Activated CD8-positive, alpha-beta memory T cell treated with anti-CD3 and anti-CD28 coated beads, Interleukin-2, amount 50 U/mL, for 24 hours (primary cell): ENCODE data around the gene OR6N1.

Source experiments
- DNase-seq: peaks from one replicate; pipeline ENCODE4 v3.0.0-alpha.2; 2020; ENCODE audit errors: extremely low read depth

Gene OR6N1, protein sequence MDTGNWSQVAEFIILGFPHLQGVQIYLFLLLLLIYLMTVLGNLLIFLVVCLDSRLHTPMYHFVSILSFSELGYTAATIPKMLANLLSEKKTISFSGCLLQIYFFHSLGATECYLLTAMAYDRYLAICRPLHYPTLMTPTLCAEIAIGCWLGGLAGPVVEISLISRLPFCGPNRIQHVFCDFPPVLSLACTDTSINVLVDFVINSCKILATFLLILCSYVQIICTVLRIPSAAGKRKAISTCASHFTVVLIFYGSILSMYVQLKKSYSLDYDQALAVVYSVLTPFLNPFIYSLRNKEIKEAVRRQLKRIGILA

DNA sequence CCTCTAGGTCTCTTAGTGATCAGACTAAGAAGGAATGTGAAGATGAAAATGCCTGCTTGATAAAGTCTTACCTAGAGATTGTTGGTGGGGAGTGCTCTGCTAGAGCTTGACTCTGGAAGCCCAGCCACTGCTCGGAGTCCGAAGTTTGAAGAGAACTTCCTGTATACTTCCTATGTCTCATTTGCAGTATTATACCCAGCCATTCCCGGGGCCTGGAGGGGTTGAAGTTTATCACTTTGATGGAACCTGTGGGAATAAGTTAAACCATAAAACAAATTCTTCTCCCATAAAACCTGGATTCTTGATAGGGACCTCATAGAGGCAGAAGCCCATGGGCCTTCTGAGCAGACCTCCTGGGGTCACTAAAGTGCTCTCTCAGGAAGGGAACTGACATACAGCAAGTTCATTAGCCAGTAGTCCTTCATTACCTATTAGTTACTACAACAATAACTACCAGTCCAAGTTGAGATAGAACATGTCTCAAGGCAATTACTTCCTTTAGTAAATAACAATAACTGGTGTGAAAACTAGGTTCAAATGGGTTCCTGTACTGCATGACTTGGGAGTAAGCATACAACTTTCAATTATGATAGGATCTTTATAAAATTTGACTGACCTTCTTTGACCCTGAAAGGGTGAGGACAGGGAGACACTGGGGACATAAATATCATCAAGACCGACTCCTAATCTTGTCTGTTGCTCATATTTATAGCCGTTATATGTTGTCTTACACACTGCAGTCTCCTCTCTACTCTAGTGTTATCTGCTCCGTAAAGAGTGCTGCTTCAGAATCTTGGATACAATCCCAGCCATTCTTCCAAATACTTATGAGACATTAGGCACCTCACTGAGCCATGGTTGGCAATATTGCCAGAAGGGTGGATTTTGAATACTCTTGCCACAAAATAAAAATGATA lies at the start of gene OR6N1:
Gene OR6N1 (minus strand): TSS at position 246 of the 917 bp plus-strand sequence. CDS start 5,513 bp downstream, outside the sequence.
- DNase-seq, result no peak

DNA sequence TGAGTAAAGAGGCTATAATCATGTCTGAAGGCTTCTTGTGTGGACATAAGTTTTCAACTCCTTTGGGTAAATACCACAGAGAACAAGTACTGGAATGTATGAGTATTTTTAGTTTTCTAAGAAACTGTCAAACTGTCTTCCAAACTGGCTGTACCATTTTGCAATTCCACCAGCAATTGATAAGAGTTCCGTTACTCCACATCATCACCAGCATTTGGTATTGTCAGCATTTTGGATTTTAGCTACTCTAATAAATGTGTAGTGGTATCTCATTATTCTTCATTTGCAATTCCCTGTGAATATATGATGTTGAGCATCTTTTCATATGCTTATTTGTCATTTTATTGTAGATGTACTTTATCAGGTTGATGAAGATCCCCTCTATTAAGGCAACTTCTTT lies 49.7 kb upstream of the OR6N1 start:
- DNase-seq, result no peak

DNA sequence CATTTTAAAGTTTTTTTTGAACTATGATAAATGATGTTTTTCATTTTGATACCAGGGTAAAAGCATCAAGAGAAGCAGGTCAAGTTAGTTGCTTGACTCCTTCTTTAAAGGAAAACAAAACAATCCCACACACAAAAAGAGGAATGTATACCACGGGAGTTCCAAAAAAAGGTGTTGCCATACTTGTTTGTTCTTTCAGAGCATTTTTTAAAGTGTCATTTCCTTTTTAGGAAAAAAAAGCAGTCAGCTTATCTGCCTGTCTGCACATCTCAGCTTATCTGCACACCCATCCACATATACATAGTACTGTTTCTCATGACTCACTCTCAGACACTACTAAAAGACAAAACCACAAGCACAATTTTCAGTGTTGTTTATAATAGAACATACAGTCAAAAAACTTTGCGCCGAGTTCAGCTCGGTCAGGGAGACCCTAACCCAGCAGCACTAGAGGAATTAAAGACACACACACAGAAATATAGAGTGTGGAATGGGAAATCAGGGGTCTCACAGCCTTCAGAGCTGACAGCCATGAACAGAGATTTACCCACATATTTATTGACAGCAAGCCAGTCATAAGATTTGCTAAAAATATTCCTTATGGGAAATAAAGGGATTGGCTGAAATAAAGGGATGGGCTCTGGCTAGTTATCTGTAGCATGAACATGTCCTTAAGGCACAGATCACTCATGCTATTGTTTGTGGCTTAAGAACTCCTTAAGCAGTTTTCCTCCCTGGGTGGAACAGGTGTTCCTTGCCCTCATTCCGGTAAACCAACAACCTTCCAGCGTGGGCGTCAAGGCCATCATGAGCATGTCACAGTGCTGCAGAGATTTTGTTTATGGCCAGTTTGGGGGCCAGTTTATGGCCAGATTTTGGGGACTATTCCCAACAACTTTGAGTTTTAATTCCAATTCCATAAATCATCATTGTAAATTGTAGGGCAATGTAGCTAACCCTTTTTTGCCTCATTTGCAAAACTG lies 47.8 kb upstream of the OR6N1 start:
- DNase-seq, result no peak

DNA sequence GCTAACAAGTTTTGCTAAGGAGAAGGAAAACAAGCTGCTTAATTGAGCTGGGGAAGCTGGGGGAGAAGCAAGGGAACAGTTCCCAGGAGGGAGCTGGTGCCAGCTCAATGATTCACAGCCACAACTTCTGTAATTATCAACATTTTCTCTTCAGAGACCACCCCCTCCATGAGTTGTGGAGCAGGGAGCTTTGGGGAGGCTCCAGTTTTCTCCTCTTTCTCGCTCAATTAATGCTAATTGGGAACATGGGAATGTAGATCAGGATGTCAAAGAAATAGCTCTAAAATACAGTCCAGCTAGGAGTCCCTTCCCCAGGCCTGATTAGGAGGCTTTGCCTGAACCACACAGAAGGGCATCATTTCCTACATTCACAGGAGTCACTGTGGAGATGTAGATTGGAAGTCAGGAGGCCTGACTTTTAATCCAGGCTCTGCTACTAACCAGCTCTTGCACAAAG lies 47.0 kb upstream of the OR6N1 start:
- no peak for DNase-seq

DNA sequence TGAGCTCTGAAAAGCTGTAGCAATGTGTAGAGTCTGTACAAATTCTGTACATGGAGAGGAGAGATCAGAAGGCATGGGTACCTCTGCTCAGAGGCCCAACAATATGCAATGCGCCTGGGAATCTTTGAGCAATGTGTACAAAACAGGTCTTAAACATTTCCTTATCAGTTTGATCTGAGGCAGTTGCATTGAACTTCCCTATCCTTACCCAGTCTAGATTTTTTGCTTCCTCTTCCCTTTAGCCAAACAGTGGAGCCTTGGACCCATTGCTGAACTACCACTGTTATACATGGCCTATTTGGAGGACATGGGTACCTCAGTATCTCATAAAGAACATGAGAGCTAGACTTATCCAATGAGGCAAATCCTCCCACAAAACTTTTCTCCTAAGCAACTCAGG lies 46.6 kb upstream of the OR6N1 start:
- DNase-seq, result no peak

DNA sequence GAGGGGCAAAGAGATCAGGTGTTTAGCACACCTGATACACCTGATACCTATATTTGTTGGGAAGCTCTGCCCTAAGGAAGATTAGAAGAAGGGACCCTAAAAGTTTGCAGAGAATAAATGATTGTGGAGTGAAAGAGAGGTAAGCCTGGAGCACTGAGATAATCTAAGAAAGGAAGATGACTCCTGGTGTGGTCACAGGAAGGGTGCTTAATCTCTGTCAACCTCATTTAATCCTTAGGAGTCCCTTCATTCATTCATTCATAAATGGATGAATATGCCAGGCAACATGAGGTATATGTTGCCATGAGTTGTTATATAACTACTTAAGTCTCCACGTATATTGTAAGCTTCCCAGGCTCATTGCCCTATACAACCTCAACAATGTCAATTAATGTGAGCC lies 43.0 kb upstream of the OR6N1 start:
- DNase-seq, result no peak

DNA sequence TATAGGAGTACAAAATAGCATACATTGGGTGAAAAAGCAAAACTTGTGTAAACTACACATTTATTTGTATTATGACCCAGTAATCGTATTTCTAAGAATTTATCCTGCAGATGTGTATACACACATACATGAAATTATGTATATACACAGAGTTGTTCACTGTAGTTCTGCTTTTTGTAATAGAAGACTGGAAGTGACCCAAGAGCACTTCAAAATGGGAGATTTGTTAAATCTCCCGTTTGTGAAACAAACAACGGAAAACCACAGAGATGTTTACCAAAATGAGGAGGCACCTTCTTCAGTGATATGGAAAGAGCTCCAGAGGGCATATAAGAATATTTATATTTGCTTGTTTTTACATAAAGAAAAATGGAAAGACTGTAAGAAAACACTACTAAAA lies 41.2 kb upstream of the OR6N1 start:
- DNase-seq, result no peak

DNA sequence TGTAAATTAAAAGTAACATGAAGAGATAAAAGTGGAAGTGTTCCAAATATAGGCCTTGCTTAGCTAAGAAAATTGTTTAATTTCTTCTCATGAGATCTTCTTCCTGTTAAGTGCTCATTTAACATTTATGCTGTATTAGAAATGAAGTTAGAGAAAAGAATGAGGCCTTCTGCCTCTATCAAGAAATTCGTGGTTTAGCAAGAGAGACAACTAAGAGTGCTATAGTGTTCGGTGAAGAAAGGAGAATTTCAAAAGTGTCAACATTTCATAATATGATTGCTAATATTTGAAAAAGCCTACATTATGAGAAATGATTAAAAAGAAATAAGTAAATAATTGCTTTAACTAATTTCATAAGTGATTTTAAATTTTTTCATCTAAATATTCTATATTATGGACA lies 40.3 kb upstream of the OR6N1 start:
- no peak for DNase-seq

DNA sequence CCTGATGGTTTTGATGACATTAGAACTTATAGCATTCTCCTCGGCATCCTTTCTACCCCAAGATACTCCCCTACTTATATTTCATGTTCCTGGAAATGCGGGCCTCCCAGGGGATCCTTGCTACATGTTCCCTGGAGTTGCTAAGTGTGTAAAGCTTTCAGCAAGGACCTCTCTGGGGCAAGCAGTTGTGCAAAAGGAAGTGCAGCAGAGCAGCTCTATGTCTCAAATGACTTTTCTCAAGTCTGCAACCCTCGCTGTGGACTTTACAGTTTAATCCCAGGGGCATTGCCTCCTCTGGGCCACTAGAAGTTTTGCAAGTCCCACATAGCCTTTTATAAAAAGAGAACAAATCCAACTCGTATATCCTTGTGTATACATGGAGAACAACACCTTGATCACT lies 38.3 kb upstream of the OR6N1 start:
- DNase-seq, result no peak

DNA sequence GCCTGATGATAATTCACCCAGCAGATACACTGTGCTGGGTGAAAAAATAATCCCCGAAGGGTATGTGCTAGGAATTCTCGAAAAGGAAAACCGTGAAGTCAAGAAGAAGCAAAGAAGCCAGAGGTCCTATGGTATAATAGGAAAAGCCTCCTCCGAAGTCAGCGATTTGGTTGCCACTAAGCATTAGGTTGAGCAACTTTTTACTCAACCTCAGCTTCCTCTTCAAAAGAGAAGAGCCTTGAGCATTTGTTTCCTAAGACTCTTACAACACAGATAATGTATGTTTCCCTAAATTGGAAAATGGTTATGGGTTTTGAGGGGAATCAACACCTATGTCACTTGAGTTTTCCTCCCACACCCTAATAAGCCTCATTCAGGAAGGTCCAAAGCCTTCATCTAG lies 37.9 kb upstream of the OR6N1 start:
- DNase-seq, result no peak

DNA sequence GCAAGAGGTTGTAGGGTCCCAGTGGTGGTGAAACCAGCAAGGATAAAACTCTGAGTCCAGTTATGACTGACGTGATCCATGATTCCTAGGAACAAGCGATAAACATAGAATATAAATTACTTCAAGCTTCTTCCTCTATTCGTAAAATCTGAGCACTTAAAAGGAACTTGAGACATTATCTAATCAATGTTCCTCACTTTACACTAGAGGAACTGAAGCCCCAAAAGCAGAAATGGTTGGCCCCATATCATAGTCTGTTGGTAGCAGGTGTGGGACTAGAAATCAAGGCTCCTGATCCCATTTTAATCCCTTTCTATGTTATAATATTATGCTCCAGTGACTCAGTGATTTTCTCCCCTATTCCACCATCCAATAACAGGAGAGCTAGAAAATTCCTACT lies 37.3 kb upstream of the OR6N1 start:
- no peak for DNase-seq

DNA sequence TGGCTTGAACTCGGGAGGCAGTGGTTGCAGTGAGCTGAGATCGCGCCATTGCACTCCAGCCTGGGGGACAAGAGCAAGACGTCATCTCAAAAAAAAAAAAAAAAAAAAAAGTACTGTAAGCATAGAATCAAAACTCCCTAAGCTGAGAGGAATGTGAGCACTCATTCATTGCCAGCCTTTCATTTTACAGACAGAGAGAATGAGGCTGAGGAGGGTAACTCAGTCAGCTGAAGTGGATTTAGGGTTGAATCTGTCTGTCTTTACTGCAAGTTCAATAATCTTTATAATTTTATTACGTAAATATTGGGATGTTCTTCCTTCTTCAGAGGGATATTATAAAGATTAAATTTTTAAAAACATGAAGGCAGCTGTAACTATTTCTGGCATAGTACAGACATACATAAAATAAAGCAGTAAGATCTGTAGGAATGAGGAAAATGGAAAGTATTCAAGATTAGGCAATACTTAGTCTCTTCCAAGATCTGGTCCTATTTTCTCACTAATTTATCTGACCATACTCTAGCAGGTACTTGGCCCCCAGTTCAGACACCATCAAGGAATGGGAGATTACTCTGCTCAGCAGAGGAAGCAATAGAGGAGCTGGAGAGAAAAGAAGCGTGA lies 35.0 kb upstream of the OR6N1 start:
- no peak for DNase-seq

DNA sequence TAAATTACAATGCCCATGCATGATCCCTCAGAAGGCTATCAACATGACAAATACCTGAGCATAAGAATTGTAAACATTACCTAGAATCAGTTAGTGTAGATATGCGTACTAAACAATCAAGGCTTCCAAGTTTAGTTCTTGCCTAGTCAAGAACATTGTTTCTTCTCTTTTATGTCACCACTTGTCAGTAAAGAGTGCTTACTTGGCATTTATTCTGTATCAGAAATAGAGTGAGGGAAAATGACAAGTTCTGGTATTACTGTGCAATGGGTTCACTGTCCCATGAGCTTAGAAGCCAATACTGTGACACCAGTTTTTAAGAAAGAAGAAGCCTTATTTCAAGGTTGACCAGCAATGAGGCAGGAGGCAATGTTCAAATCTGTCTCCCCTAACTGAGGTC lies 31.7 kb upstream of the OR6N1 start:
- no peak for DNase-seq

DNA sequence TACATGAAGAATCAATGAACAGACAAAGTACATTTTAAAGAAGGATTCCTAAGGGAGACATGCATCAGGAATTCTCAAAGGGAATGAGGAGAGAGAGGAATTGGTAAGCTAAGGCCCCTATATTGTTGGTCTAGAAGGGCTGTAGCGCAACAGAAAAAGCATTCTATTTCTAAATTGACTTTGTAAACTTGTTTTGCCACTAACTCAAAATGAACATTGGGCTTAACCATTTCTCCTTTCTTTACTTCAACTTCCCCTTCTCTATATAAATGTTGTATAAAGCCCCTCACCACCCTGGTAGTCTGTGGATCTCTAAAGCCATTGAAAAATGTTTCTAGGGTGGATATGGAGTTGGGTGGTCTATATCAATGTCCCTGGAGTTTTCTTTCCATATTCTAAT lies 29.4 kb upstream of the OR6N1 start:
- DNase-seq, result no peak

DNA sequence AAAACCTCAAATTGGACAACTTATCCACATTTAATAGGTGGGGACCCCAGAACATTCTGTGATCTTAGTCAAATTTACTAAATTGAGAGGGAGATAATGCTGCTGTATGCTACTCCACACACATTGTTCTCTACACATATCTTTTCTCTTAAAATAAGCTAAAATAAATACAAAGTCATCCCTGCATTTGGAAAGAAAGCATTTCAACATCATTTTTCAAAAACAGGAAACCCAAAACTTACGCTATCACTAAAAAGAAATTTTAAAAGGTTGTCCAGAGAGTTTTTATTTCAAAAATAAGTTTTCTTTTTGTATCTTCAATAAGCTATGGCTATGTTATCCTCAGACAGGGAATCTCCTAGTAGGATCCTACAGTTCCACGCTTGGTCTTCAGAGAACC lies 28.5 kb upstream of the OR6N1 start:
- no peak for DNase-seq

DNA sequence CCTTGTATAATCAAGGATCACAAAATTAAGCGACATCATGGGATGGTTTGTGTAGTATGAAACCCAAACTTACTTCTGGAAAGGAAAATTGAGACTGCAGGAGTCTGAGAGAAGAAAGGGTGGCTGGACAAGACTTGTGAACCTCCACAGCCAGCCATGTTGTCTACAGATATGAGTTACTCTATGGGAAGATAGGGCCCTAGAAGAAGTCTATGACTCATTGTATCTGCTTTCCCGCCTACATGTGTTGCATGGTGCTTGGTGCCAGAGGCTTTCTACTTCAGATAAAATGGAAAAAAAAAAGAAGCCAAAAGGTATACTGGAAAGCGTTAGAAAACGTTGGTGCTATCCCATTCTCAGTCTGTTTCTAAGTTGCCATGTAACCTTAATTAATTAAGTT lies 27.7 kb upstream of the OR6N1 start:
- no peak for DNase-seq

DNA sequence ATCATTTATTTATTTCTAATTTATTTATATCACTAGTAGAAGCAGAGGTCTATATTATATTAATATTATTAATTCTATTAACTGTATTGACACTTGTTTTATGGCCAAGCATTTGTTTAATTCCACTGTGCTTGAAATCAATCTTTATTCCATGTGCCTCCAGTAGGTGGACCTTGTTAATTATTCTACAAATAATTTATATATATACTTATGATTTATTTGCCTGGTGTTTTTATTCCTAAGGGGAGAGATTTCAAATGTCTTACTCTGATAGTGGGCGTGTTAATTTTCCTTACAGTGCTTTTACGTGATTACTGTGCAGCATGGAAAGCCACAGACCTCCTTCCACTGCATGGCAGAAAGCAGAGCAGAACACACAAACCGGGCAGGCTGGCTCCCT lies 26.5 kb upstream of the OR6N1 start:
- no peak for DNase-seq

DNA sequence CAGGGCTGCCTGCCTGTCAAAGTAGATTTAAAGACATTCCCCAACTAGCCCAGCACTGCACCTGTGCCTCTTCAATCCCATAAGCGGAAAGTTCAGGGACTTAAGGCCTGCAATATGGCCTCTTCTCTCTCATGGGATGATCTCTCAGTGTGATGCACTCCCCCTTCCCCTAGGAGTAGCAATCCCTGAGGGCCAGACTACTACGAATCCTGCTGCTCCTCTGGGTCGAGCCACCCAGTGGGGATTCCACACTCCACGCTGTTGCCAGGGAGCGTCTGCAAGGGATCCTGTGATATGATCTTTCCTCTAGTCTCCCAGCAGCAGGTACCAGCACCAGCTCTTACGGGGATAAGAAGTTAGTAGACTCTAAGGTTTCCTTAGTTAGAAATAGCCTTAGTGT lies 22.3 kb upstream of the OR6N1 start:
- DNase-seq, result no peak

DNA sequence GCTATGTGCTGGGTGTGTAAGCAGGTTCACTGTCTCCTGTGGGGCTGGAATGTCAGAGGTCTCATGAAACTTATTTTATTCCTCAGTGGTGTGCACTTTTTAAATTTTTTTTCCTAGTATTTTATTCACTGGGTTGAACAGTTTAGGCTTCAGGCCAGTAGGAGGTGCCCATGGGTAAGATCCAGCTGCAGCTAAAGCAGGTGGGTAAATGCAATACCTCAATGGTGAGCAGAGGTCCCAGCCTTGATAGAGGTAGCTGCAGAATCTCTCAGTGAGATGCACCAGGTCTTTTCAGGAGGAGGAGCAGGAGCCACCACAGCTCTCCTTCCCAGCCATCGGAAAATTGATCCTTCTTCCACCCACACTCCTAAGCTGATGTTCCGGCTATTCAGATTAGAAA lies 21.6 kb upstream of the OR6N1 start:
- peak; percentile 3 for DNase-seq

DNA sequence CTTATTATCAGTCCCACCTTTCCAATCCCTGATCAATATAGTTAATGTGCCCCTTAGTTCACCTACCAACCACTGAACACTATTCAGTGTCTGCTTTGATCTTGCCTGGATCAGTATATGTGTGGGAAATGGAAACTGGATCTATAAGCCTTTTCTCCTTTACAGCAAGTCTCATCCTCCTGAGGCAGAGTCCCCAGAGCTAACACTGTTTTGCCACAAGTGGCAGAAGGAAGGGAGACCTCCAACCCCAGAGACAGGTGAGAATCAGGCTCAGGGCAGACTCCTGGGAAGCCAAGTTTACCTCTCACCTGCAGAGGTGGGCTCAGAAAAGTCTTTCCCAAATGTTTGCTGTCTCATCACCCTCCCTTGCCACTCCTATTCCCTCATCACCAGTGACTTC lies 9.1 kb upstream of the OR6N1 start, which contains the start of gene OR6N2:
Gene OR6N2 (minus strand): TSS at position 101 of the 400 bp plus-strand sequence. CDS start 3,569 bp downstream, outside the sequence.
- DNase-seq, result no peak

DNA sequence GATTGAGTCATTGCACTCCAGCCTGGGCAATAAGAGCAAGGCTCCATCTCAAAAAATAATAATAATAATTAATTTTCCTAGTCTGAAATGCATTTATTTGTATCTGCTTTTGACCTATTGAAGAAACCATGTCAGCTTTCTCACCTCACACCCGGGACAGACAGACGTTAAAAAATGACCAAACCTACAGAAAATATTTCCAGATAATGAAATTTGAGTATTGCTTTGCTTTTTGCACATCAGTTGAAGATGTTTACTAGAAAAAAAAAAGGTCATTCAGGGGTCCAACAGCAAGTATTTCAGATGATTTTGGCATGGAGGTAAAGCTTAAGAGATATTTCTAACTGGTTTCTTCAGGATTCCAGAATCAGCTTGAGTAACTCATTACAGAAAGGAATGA lies 17.6 kb downstream of the OR6N1 start, which contains the start of gene OR6K6:
Gene OR6K6 (plus strand): TSS at position 301 of the 400 bp plus-strand sequence. CDS start 168 bp downstream, outside the sequence.
- no peak for DNase-seq
